Esophagus squamous epithelium (tissue), 5 donors: Measurements from ENCODE around the gene UBR2. TPM values are rescaled to one million over a fixed set of nuclear protein-coding genes. Genes with fewer than 3 reads are reported as not detected.

Experiments used
- DNase-seq: peaks from one replicate; lab custom pipeline; 2025; lab: John Stamatoyannopoulos, UW
- H3K27ac ChIP-seq, 4 donors: fragments of 200-600 bp; sonication (generic); one replicate each; pipeline ENCODE4 v1.5.1; 2016 to 2019; ENCODE audit warnings: mild to moderate bottlenecking in 1 of 4
- H3K27me3 ChIP-seq, 4 donors: fragments of 200-600 bp; sonication (generic); 1 replicate in 3 of 4; 2 replicates in 1 of 4; pipeline versions ENCODE4 v1.5.1 to v1.6.0; 2017 to 2021; ENCODE audit warnings: antibody characterized with exemption in 1 of 4
- H3K36me3 ChIP-seq, 3 donors: fragments of 200-600 bp; sonication (generic); one replicate each; pipeline ENCODE4 v1.5.1; 2016 to 2019
- H3K4me1 ChIP-seq, 3 donors: fragments of 200-600 bp; sonication (generic); one replicate each; pipeline ENCODE4 v1.5.1; 2017 to 2019
- H3K4me3 ChIP-seq, 4 donors: fragments of 200-600 bp; sonication (generic); 1 replicate in 3 of 4; 2 replicates in 1 of 4; pipeline ENCODE4 v1.5.1; 2016 to 2019; ENCODE audit warnings: mild to moderate bottlenecking in 2 of 4, moderate library complexity in 1 of 4
- H3K9me3 ChIP-seq, 3 donors: fragments of 200-600 bp; sonication (generic); one replicate each; pipeline ENCODE4 v1.5.1; 2016 to 2019
- CTCF ChIP-seq, 6 experiments: fragments of 450-650 bp in 4 of 6; fragments of 200-600 bp in 2 of 6; sonication (generic) in 2 of 6; IDR thresholded peaks; one replicate each; pipeline ENCODE4 v1.5.1; 2016 to 2019; ENCODE audit warnings: antibody characterized with exemption in 6 of 6, mild to moderate bottlenecking in 4 of 6, moderate library complexity in 4 of 6
- POLR2A ChIP-seq, 4 donors: fragments of 450-650 bp; IDR thresholded peaks; one replicate each; pipeline ENCODE4 v1.6.1; 2017; ENCODE audit warnings: antibody characterized with exemption in 4 of 4, mild to moderate bottlenecking in 4 of 4, moderate library complexity in 3 of 4
- WGBS, 2 donors: methylation state at CpG; one replicate each; pipeline ENCODE4 v1.1.5; 2018; 5-methylcytosine and 5-hydroxymethylcytosine counted together
- intact Hi-C: fragments of 100-400 bp; cut with DNase I; formaldehyde crosslinking; loops from one replicate; pipeline ENCODE4 v1.15.0; 2022
- total RNA-seq, 4 donors: library from RNA; depleted of rRNA; stranded (reverse); fragments of >200 nt; gene quantifications; one replicate each; pipeline ENCODE4 v1.1.0, GENCODE V29; 2016
- donor health status: DM: yes; HTN: yes; CAD: no.

The UBR2 gene
- total RNA-seq: 10 to 100 TPM; 14.0 to 25.9 (median 20.4) TPM

GRCh38 chr6:42563697-42564505 is at the start of gene UBR2:
Gene UBR2 (plus strand): TSS chr6:42564029. CDS start chr6:42564320, 291 bp downstream.
- peak within 1 kb of the TSS; percentile 68 to 96 (median 86) for H3K4me3 ChIP-seq
- TF ChIP-seq CTCF (IDR thresholded peaks at IDR 0.05): peak; percentile 19 to 68 (median 36)
- TF ChIP-seq POLR2A (IDR thresholded peaks at IDR 0.05): peak in 3 of 4 donors; percentile 49 to 91 (median 84)
- no peaks in the 10 kb centered on the region for H3K27me3 ChIP-seq
- intact Hi-C loops: no loop called here
- DNase-seq: peak; percentile 93
- WGBS, 2 donors: 0% methylated on average over 23 to 25 of the region's 50 CpGs
- H3K9me3 ChIP-seq: no peaks in the 10 kb centered on the region
- H3K36me3 ChIP-seq: peaks cover 0 to 5% (median 0%) of the 10 kb centered on the region in 3 donors
- H3K4me1 ChIP-seq: peaks cover 0 to 47% (median 23%) of the 10 kb centered on the region in 3 donors
- peak within 1 kb of the TSS; percentile 93 to 99 (median 97) for H3K27ac ChIP-seq

- Histone ChIP-seq H3K27me3 (peaks cover 0 to 83% (median 0%) of the 10 kb centered on the region in 4 donors), H3K4me3 (no peak overlapping the region), H3K4me1 (peaks cover 0 to 7% (median 0%) of the 10 kb centered on the region in 3 donors), H3K27ac (no peak overlapping the region), H3K9me3 (peaks cover 0 to 7% (median 4%) of the 10 kb centered on the region in 3 donors), H3K36me3 (no peaks in the 10 kb centered on the region)
- DNase-seq: no peak
- WGBS, 2 donors: 79 to 97% methylated on average over 1 of the region's 1 CpG
- intact Hi-C loops: no loop called here
- no peak for TF ChIP-seq POLR2A (IDR thresholded peaks at IDR 0.05)
- TF ChIP-seq CTCF (IDR thresholded peaks at IDR 0.05): no peak
Measured at GRCh38 chr6:42514745-42515144, 49.1 kb upstream of the UBR2 start.

- Histone ChIP-seq H3K27me3 (peaks cover 0 to 80% (median 0%) of the 10 kb centered on the region in 4 donors), H3K36me3 (no peaks in the 10 kb centered on the region), H3K4me1 (peaks cover 0 to 19% (median 8%) of the 10 kb centered on the region in 3 donors), H3K9me3 (peaks cover 0 to 13% (median 10%) of the 10 kb centered on the region in 3 donors), H3K27ac (no peak overlapping the region), H3K4me3 (no peak overlapping the region)
- DNase-seq: no peak
- WGBS, 2 donors: 86 to 90% methylated on average over 2 of the region's 2 CpGs
- TF ChIP-seq CTCF (IDR thresholded peaks at IDR 0.05): no peak
- no peak for TF ChIP-seq POLR2A (IDR thresholded peaks at IDR 0.05)
- intact Hi-C loops: no loop called here
Measured at GRCh38 chr6:42519779-42520178, 44.0 kb upstream of the UBR2 start.

GRCh38 chr6:42520786-42521607 is 42.8 kb upstream of the UBR2 start:
- Histone ChIP-seq H3K4me3 (no peak overlapping the region), H3K4me1 (peaks cover 0 to 19% (median 8%) of the 10 kb centered on the region in 3 donors), H3K27me3 (peaks cover 0 to 80% (median 0%) of the 10 kb centered on the region in 4 donors), H3K36me3 (no peaks in the 10 kb centered on the region), H3K27ac (peak overlapping the region in 1 of 4 donors; percentile 15), H3K9me3 (peaks cover 0 to 13% (median 10%) of the 10 kb centered on the region in 3 donors)
- 30 to 40% methylated on average over 6 of the region's 6 CpGs for WGBS, 2 donors
- TF ChIP-seq CTCF (IDR thresholded peaks at IDR 0.05) (no peak), POLR2A (IDR thresholded peaks at IDR 0.05) (no peak)
- intact Hi-C loops: no loop called here
- no peak for DNase-seq
